Heart right ventricle (tissue), 16 donors: Measurements from ENCODE around the gene SRD5A1. TPM values are rescaled to one million over a fixed set of nuclear protein-coding genes. Genes with fewer than 3 reads are reported as not detected.

ENCODE experiments used
- ATAC-seq, 8 donors: fragments of 200-7000 bp; cut with Tn5 transposase; one replicate each; pipeline ENCODE4 v1.9.1; 2020; ENCODE audit warnings: mild to moderate bottlenecking in 8 of 8, moderate library complexity in 8 of 8, moderate number of reproducible peaks in 1 of 8
- DNase-seq, 2 donors: peaks; one replicate each; pipeline ENCODE4 v3.0.0-alpha.2; 2020
- H3K27ac ChIP-seq, 10 donors: fragments of 200-600 bp; sonication (generic) in 2 of 10; one replicate each; pipeline versions ENCODE4 v1.5.0 to v1.8.0; 2020 to 2022; ENCODE audit warnings: mild to moderate bottlenecking in 3 of 10
- H3K27me3 ChIP-seq, 7 donors: fragments of 200-600 bp; one replicate each; pipeline ENCODE4 v1.8.0; 2021 to 2022; ENCODE audit warnings: mild to moderate bottlenecking in 2 of 7
- H3K36me3 ChIP-seq, 9 donors: fragments of 200-600 bp; sonication (generic) in 1 of 9; one replicate each; pipeline versions ENCODE4 v1.5.0 to v1.8.0; 2020 to 2022; ENCODE audit warnings: mild to moderate bottlenecking in 2 of 9
- H3K4me1 ChIP-seq, 9 donors: fragments of 200-600 bp; sonication (generic) in 1 of 9; one replicate each; pipeline versions ENCODE4 v1.5.0 to v1.8.0; 2020 to 2022; ENCODE audit warnings: mild to moderate bottlenecking in 4 of 9
- H3K4me3 ChIP-seq, 10 donors: fragments of 200-600 bp; sonication (generic) in 2 of 10; one replicate each; pipeline versions ENCODE4 v1.5.0 to v1.8.0; 2020 to 2022; ENCODE audit warnings: mild to moderate bottlenecking in 7 of 10, moderate library complexity in 2 of 10
- H3K9me3 ChIP-seq, 11 donors: fragments of 200-600 bp in 10 of 11; sonication (generic) in 2 of 11; one replicate each; pipeline versions ENCODE4 v1.5.0 to v1.8.0; 2013 to 2022; ENCODE audit warnings: mild to moderate bottlenecking in 2 of 11, control low read depth in 1 of 11, moderate library complexity in 1 of 11
- WGBS, 2 donors: extraction: QIAGEN DNeasy Blood & Tissue Kit; methylation state at CpG; one replicate each; pipeline ENCODE4 v1.1.7; 2013; ENCODE audit warnings: inconsistent platforms in 1 of 2; 5-methylcytosine and 5-hydroxymethylcytosine counted together
- intact Hi-C, 10 donors: fragments of 100-400 bp; cut with DNase I; formaldehyde crosslinking; loops; one replicate each; pipeline versions ENCODE4 v1.11.1 to v1.14.2; 2022
- polyA plus RNA-seq, 2 donors: library from polyadenylated mRNA; stranded (reverse); fragments of 200-250 nt; gene quantifications; one replicate each; pipeline ENCODE4 v1.2.3, GENCODE V29; 2013
- total RNA-seq, 10 donors: library from RNA; stranded (reverse); fragmentation: NEBNext Ultra II Directional in 3 of 10; extraction: Animal tissue kit (Norgen Biotek cat#: 25700) in 3 of 10; gene quantifications; one replicate each; pipeline versions ENCODE4 v1.2.1 to v1.2.4, GENCODE V29; 2021 to 2023
- TF ChIP-seq, protein P1 (sequence below), 9 donors: fragments of 200-600 bp; sonication (generic) in 2 of 9; IDR thresholded peaks; one replicate each; pipeline versions ENCODE4 v1.5.0 to v1.8.0; 2021 to 2022; ENCODE audit warnings: antibody characterized with exemption in 9 of 9, mild to moderate bottlenecking in 5 of 9, moderate library complexity in 1 of 9
- donor health status: Arrhythmogenic right ventricular cardiomyopathy.
- donor health status: ischemic (EF 13 %, LVEDD 7.1; RV severe dilation, severe dysfunction).
- donor health status: healthy with polysubstance abuse.
- donor health status: DM: no; HTN: yes; CAD: no.
- donor health status: DM: no; HTN: no; CAD: no.
- donor health status: ischemic (EF 25% LVEDD 6.9; RV normal size, moderate dysfunction).
- donor health status: ischemic (EF 25% LVEDD 5.7; RV mildly dilated, moderate dysfunction).
- donor health status: healthy.
- donor health status: DM: yes; HTN: yes; CAD: no.
- donor health status: Ischemic cardiomyopathy.
- donor health status: ischemic (EF 35%, LVEDD 5.7; RV mildly dilated, moderate dysfunction).
- donor health status: nonischemic (EF 11% LVEDD 7.7; RV severe dilation, severe dysfunction).
- donor health status: DM: yes; HTN: yes; CAD: no.
- donor health status: PGD.
- donor health status: ischemic (EF 29% LVEDD 5.4; RV normal size, mild dysfunction).
- donor health status: nonischemic (EF 23%, LVEDD 6.1; RV moderate dilation, normal function).

Gene SRD5A1
- total and polyA plus RNA-seq, 12 donors: 1.0 to 5.5 (median 3.1) TPM

- H3K27ac ChIP-seq: no peak overlapping the region
- intact Hi-C loops: loop anchor here in 5 of 10 donors (5.0 to 10.0 kb wide), 3 partner anchors 37 to 78 kb away; partner anchors contain the start of genes NSUN2 (in 4 of the 5) and SRD5A1 (in 4 of the 5)
- H3K36me3 ChIP-seq: no peaks in the 10 kb centered on the region
- no peaks in the 10 kb centered on the region for H3K9me3 ChIP-seq
- no peaks in the 10 kb centered on the region for H3K27me3 ChIP-seq
- 83 to 86% methylated on average over 5 of the region's 5 CpGs for WGBS, 2 donors
- H3K4me3 ChIP-seq: no peak overlapping the region
- ATAC-seq (no peak), DNase-seq (no peak)
- TF ChIP-seq, protein P1, sequence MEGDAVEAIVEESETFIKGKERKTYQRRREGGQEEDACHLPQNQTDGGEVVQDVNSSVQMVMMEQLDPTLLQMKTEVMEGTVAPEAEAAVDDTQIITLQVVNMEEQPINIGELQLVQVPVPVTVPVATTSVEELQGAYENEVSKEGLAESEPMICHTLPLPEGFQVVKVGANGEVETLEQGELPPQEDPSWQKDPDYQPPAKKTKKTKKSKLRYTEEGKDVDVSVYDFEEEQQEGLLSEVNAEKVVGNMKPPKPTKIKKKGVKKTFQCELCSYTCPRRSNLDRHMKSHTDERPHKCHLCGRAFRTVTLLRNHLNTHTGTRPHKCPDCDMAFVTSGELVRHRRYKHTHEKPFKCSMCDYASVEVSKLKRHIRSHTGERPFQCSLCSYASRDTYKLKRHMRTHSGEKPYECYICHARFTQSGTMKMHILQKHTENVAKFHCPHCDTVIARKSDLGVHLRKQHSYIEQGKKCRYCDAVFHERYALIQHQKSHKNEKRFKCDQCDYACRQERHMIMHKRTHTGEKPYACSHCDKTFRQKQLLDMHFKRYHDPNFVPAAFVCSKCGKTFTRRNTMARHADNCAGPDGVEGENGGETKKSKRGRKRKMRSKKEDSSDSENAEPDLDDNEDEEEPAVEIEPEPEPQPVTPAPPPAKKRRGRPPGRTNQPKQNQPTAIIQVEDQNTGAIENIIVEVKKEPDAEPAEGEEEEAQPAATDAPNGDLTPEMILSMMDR (IDR thresholded peaks at IDR 0.05): no peak
- peaks cover 0 to 26% (median 15%) of the 10 kb centered on the region in 9 donors for H3K4me1 ChIP-seq
These were observed 76.8 kb downstream of the SRD5A1 start for GRCh38 chr5:6710070-6710469.

- intact Hi-C loops: loop anchor here in 5 of 10 donors (5.0 to 10.0 kb wide), 3 partner anchors 37 to 78 kb away; partner anchors contain the start of genes NSUN2 (in 4 of the 5) and SRD5A1 (in 4 of the 5)
- 82 to 85% methylated on average over 13 of the region's 13 CpGs for WGBS, 2 donors
- Histone ChIP-seq H3K9me3 (no peaks in the 10 kb centered on the region), H3K27me3 (no peaks in the 10 kb centered on the region), H3K4me3 (no peak overlapping the region), H3K27ac (no peak overlapping the region), H3K4me1 (peaks cover 5 to 27% (median 18%) of the 10 kb centered on the region in 9 donors), H3K36me3 (no peaks in the 10 kb centered on the region)
- TF ChIP-seq, protein P1 (IDR thresholded peaks at IDR 0.05): no peak
- DNase-seq (no peak), ATAC-seq (no peak)
These were observed 77.5 kb downstream of the SRD5A1 start for GRCh38 chr5:6710551-6711318.

GRCh38 chr5:6711409-6712141 lies 78.3 kb downstream of the SRD5A1 start:
- H3K27me3 ChIP-seq: no peaks in the 10 kb centered on the region
- no peaks in the 10 kb centered on the region for H3K9me3 ChIP-seq
- H3K27ac ChIP-seq: peak overlapping the region; percentile 93 to 98 (median 97)
- H3K4me1 ChIP-seq: peaks cover 5 to 35% (median 26%) of the 10 kb centered on the region in 9 donors
- DNase-seq (peak in 1 of 2 donors; percentile 3), ATAC-seq (no peak)
- WGBS, 2 donors: 44 to 45% methylated on average over 15 of the region's 15 CpGs
- H3K36me3 ChIP-seq: peaks cover 0 to 3% (median 0%) of the 10 kb centered on the region in 9 donors
- intact Hi-C loops: loop anchor here in 6 of 10 donors (1.0 to 10.0 kb wide), 5 partner anchors 36 to 79 kb away; partner anchors contain the start of genes NSUN2 (in 6 of the 6) and SRD5A1 (in 6 of the 6)
- H3K4me3 ChIP-seq: peak overlapping the region in 9 of 10 donors; percentile 59 to 97 (median 73)
- TF ChIP-seq, protein P1 (IDR thresholded peaks at IDR 0.05): no peak

GRCh38 chr5:6712142-6712576 lies 78.9 kb downstream of the SRD5A1 start:
- intact Hi-C loops: loop anchor here in 6 of 10 donors (1.0 to 10.0 kb wide), 5 partner anchors 35 to 80 kb away; partner anchors contain the start of genes NSUN2 (in 6 of the 6) and SRD5A1 (in 6 of the 6)
- DNase-seq (peak; percentile 30 to 58), ATAC-seq (peak; percentile 1 to 51 (median 28))
- 0 to 1% methylated on average over 29 to 36 of the region's 36 CpGs for WGBS, 2 donors
- peak overlapping the region; percentile 93 to 98 (median 97) for H3K27ac ChIP-seq
- H3K9me3 ChIP-seq: no peaks in the 10 kb centered on the region
- peaks cover 5 to 41% (median 32%) of the 10 kb centered on the region in 9 donors for H3K4me1 ChIP-seq
- H3K36me3 ChIP-seq: peaks cover 0 to 4% (median 0%) of the 10 kb centered on the region in 9 donors
- TF ChIP-seq, protein P1 (IDR thresholded peaks at IDR 0.05): peak in 3 of 9 donors; percentile 7 to 34 (median 26)
- H3K4me3 ChIP-seq: peak overlapping the region; percentile 51 to 97 (median 72)
- no peaks in the 10 kb centered on the region for H3K27me3 ChIP-seq
